H7 (cell line): Measurements from ENCODE around the gene ALPL. TPM values are rescaled to one million over a fixed set of nuclear protein-coding genes. Genes with fewer than 3 reads are reported as not detected.
"Not testable (repeated sequence)": the region's sequence is repeated elsewhere in the genome, so short reads cannot be mapped to it uniquely, and the experiment has no call there.

Experiments
- DNase-seq: peaks from one replicate; pipeline ENCODE4 v3.0.0; 2012
- H3K27me3 ChIP-seq: 2 replicates; pipeline ENCODE4 v1.6.0; 2011; ENCODE audit warnings: mild to moderate bottlenecking, low read length; ENCODE audit not compliant: control insufficient read depth, insufficient read depth
- H3K36me3 ChIP-seq: replicated peaks from 2 replicates; pipeline ENCODE4 v1.5.1; 2011; ENCODE audit warnings: low read length; ENCODE audit not compliant: control insufficient read depth, insufficient read depth
- H3K4me3 ChIP-seq: 2 replicates; pipeline ENCODE4 v1.5.1; 2011; ENCODE audit warnings: low read depth, mild to moderate bottlenecking, control low read depth, low read length, moderate library complexity; ENCODE audit not compliant: insufficient read depth
- total RNA-seq: library from RNA; depleted of rRNA; stranded (reverse); fragments of >200 nt; shearing (Covaris generic); gene quantifications from 2 replicates; pipeline ENCODE4 v1.2.3, GENCODE V29; 2014

Gene ALPL
- total RNA-seq, 1 experiment from 2014 or later, result 187 TPM

- H3K4me3 ChIP-seq, result no peak overlapping the region
- no peaks in the 10 kb centered on the region for H3K36me3 ChIP-seq
- peak; percentile 32 for DNase-seq
- H3K27me3 ChIP-seq, result no peaks in the 10 kb centered on the region
Measured at GRCh38 chr1:21550097-21550496, 40.9 kb downstream of the ALPL start.

- no peaks in the 10 kb centered on the region for H3K27me3 ChIP-seq
- no peaks in the 10 kb centered on the region for H3K36me3 ChIP-seq
- no peak overlapping the region for H3K4me3 ChIP-seq
- peak; percentile 31 for DNase-seq
Measured at GRCh38 chr1:21550866-21551475, 41.7 kb downstream of the ALPL start.

- Histone ChIP-seq H3K27me3 (no peaks in the 10 kb centered on the region), H3K36me3 (no peaks in the 10 kb centered on the region), H3K4me3 (no peak overlapping the region)
- DNase-seq, result no peak
Measured at GRCh38 chr1:21552715-21553114, 43.5 kb downstream of the ALPL start.

GRCh38 chr1:21553116-21553926 is 44.1 kb downstream of the ALPL start:
- Histone ChIP-seq H3K27me3 (no peaks in the 10 kb centered on the region), H3K4me3 (no peak overlapping the region), H3K36me3 (no peaks in the 10 kb centered on the region)
- DNase-seq, result peak; percentile 77

- Histone ChIP-seq H3K4me3 (no peak overlapping the region), H3K27me3 (no peaks in the 10 kb centered on the region), H3K36me3 (no peaks in the 10 kb centered on the region; the same call in none of the 2 replicates)
- DNase-seq, result no peak
Measured at GRCh38 chr1:21559788-21560567, 50.8 kb downstream of the ALPL start.

GRCh38 chr1:21560916-21561638 is 51.9 kb downstream of the ALPL start:
- H3K27me3 ChIP-seq, result no peaks in the 10 kb centered on the region
- DNase-seq, result no peak
- H3K4me3 ChIP-seq, result no peak overlapping the region

GRCh38 chr1:21562896-21563295 is 53.7 kb downstream of the ALPL start:
- DNase-seq, result no peak
- Histone ChIP-seq H3K27me3 (no peaks in the 10 kb centered on the region), H3K4me3 (no peak overlapping the region), H3K36me3 (no peaks in the 10 kb centered on the region; the same call in none of the 2 replicates)

More at GRCh38 chr1:21560916-21561638, 51.9 kb downstream of the ALPL start:
- no peaks in the 10 kb centered on the region; the same call in none of the 2 replicates for H3K36me3 ChIP-seq

- DNase-seq, result no peak
- Histone ChIP-seq H3K36me3 (no peaks in the 10 kb centered on the region; the same call in none of the 2 replicates), H3K4me3 (no peak overlapping the region), H3K27me3 (no peaks in the 10 kb centered on the region)
Measured at GRCh38 chr1:21563971-21564370, 54.7 kb downstream of the ALPL start.

GRCh38 chr1:21564521-21565095 is 55.4 kb downstream of the ALPL start:
- Histone ChIP-seq H3K4me3 (no peak overlapping the region), H3K36me3 (no peaks in the 10 kb centered on the region; the same call in none of the 2 replicates), H3K27me3 (no peaks in the 10 kb centered on the region)

GRCh38 chr1:21565285-21565684 is 56.1 kb downstream of the ALPL start:
- Histone ChIP-seq H3K27me3 (no peaks in the 10 kb centered on the region), H3K36me3 (no peaks in the 10 kb centered on the region; the same call in none of the 2 replicates), H3K4me3 (no peak overlapping the region)
- no peak for DNase-seq

More at GRCh38 chr1:21564521-21565095, 55.4 kb downstream of the ALPL start:
- no peak for DNase-seq

- DNase-seq, H3K36me3 ChIP-seq, H3K4me3 ChIP-seq, H3K27me3 ChIP-seq: not testable (repeated sequence)
Measured at GRCh38 chr1:21566361-21566760, 57.1 kb downstream of the ALPL start.

- Histone ChIP-seq H3K36me3 (peaks cover 1% of the 10 kb centered on the region; the same call in 1 of the 2 replicates), H3K27me3 (no peaks in the 10 kb centered on the region), H3K4me3 (no peak overlapping the region)
- no peak for DNase-seq
Measured at GRCh38 chr1:21567241-21568005, 58.2 kb downstream of the ALPL start.

GRCh38 chr1:21568006-21568746 is 59.0 kb downstream of the ALPL start:
- H3K4me3 ChIP-seq, result no peak overlapping the region
- no peak for DNase-seq
- peaks cover 1% of the 10 kb centered on the region; the same call in 1 of the 2 replicates for H3K36me3 ChIP-seq
- H3K27me3 ChIP-seq, result no peaks in the 10 kb centered on the region
